Type B pancreatic cell (in vitro differentiated cells): ENCODE results near the gene SPAG16. TPM values are rescaled to one million over a fixed set of nuclear protein-coding genes. Genes with fewer than 3 reads are reported as not detected.
A peak's percentile ranks its signal among the peaks of the same experiment; 100 is the strongest.

Source experiments
- DNase-seq: peaks from one replicate; pipeline ENCODE4 v3.0.0; 2021; ENCODE audit warnings: mixed read lengths; ENCODE audit not compliant: unreplicated experiment; ENCODE audit errors: extremely low spot score
- H3K27ac Mint-ChIP-seq: 2 replicates; pipeline ENCODE4 v1.8.0; 2021; ENCODE audit warnings: mild to moderate bottlenecking, mixed read lengths
- H3K27me3 Mint-ChIP-seq: 2 replicates; pipeline ENCODE4 v1.8.0; 2021; ENCODE audit warnings: mixed read lengths
- H3K36me3 Mint-ChIP-seq: 2 replicates; pipeline ENCODE4 v1.8.0; 2021; ENCODE audit warnings: mixed read lengths
- H3K4me1 Mint-ChIP-seq: one replicate; pipeline ENCODE4 v1.8.0; 2021; ENCODE audit warnings: mixed read lengths; ENCODE audit not compliant: unreplicated experiment
- H3K4me3 Mint-ChIP-seq: 2 replicates; pipeline ENCODE4 v1.8.0; 2021; ENCODE audit warnings: mild to moderate bottlenecking, mixed read lengths
- H3K9me3 Mint-ChIP-seq: 2 replicates; pipeline ENCODE4 v1.8.0; 2021; ENCODE audit warnings: mixed read lengths
- total RNA-seq: library from RNA; stranded (reverse); gene quantifications from 2 replicates; pipeline ENCODE4 v1.2.1, GENCODE V29; 2021; ENCODE audit warnings: low replicate concordance
- TF ChIP-seq, protein P1 (sequence below): fragments of 200-600 bp; sonication (generic); conservative IDR thresholded peaks from 2 replicates; pipeline ENCODE4 v1.5.0; 2021; ENCODE audit warnings: antibody characterized with exemption, mild to moderate bottlenecking

Gene SPAG16
- total RNA-seq, 1 donor from 2014 or later = 54.8 TPM

- no peak overlapping the region for H3K4me3 Mint-ChIP-seq
- no peaks in the 10 kb centered on the region for H3K4me1 Mint-ChIP-seq
- DNase-seq = no peak
- H3K36me3 Mint-ChIP-seq = no peaks in the 10 kb centered on the region
- no peak overlapping the region for H3K27ac Mint-ChIP-seq
- TF ChIP-seq, protein P1, sequence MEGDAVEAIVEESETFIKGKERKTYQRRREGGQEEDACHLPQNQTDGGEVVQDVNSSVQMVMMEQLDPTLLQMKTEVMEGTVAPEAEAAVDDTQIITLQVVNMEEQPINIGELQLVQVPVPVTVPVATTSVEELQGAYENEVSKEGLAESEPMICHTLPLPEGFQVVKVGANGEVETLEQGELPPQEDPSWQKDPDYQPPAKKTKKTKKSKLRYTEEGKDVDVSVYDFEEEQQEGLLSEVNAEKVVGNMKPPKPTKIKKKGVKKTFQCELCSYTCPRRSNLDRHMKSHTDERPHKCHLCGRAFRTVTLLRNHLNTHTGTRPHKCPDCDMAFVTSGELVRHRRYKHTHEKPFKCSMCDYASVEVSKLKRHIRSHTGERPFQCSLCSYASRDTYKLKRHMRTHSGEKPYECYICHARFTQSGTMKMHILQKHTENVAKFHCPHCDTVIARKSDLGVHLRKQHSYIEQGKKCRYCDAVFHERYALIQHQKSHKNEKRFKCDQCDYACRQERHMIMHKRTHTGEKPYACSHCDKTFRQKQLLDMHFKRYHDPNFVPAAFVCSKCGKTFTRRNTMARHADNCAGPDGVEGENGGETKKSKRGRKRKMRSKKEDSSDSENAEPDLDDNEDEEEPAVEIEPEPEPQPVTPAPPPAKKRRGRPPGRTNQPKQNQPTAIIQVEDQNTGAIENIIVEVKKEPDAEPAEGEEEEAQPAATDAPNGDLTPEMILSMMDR = no peak
- no peaks in the 10 kb centered on the region for H3K27me3 Mint-ChIP-seq
- no peaks in the 10 kb centered on the region for H3K9me3 Mint-ChIP-seq
Observed at GRCh38 chr2:214395040-214395439, 1110.8 kb downstream of the SPAG16 start.

GRCh38 chr2:214401580-214401979, 1117.3 kb downstream of the SPAG16 start:
- Mint-ChIP-seq H3K4me1 (no peaks in the 10 kb centered on the region), H3K36me3 (no peaks in the 10 kb centered on the region)

DNA sequence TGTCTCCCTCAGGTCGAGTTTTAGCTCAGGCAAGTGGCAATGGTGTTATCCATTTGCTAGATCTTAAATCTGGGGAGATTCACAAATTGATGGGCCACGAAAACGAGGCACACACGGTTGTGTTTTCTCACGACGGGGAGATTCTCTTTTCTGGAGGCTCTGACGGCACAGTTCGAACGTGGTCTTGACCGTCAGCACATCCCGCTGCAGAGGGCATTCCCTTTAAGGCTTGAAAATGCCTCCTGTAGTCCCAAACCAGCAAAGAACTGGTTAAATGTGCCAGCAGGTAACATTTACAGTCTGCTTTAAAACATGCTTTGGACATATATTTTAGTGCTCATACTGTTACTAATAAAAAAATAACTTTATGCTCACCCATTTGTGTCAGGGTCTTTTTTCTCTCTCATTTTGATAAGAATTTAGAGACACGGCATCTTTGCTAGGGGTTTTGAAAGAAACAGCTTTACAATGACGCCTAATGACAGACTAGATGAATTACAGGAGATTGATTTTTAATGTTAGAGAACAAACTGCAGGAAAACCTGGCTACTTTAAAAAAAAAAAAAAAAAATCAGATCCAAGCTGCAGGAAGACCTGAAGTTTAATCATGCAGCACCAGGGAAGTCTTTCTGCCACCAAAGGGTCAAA, 1126.0 kb downstream of the SPAG16 start:
- TF ChIP-seq, protein P1 = no peak
- H3K4me1 Mint-ChIP-seq = no peaks in the 10 kb centered on the region
- no peak overlapping the region for H3K4me3 Mint-ChIP-seq
- DNase-seq = no peak
- H3K36me3 Mint-ChIP-seq = no peaks in the 10 kb centered on the region
- H3K9me3 Mint-ChIP-seq = no peaks in the 10 kb centered on the region
- no peak overlapping the region for H3K27ac Mint-ChIP-seq
- peaks cover 16% of the 10 kb centered on the region for H3K27me3 Mint-ChIP-seq

More at GRCh38 chr2:214401580-214401979, 1117.3 kb downstream of the SPAG16 start:
- Mint-ChIP-seq H3K27me3 (no peaks in the 10 kb centered on the region), H3K9me3 (no peaks in the 10 kb centered on the region), H3K27ac (no peak overlapping the region), H3K4me3 (no peak overlapping the region)
- no peak for DNase-seq
- TF ChIP-seq, protein P1 = no peak

GRCh38 chr2:214410918-214411554, 1126.8 kb downstream of the SPAG16 start, which contains the start of gene VWC2L:
Gene VWC2L, plus strand, starts transcription at chr2:214411054. Its CDS starts 3,140 bp downstream, at chr2:214414194.
- Mint-ChIP-seq H3K36me3 (no peaks in the 10 kb centered on the region), H3K27me3 (peaks cover 16% of the 10 kb centered on the region), H3K4me3 (no peak within 1 kb of the TSS), H3K27ac (no peak within 1 kb of the TSS), H3K4me1 (no peaks in the 10 kb centered on the region), H3K9me3 (no peaks in the 10 kb centered on the region)
- TF ChIP-seq, protein P1 = no peak
- peak; percentile 86 for DNase-seq

DNA sequence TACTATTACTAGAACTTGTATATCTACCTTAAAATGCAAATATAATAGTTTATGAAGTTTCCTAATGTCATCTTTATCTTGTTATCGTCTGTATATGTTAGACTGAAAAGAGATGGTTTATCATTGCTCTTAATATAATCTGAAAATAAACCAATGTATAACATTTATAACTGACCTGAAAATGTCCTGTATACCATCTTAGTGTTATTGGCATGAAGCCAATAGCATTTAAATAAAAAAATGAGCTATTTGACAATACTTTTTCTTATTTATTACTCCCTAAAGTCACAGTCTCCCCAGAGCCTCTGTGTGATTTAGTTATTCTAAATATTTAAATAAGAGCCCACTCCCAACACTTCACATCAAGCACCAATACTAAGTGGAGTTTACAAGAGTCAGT, 1128.4 kb downstream of the SPAG16 start:
- TF ChIP-seq, protein P1 = no peak
- Mint-ChIP-seq H3K27ac (no peak overlapping the region), H3K27me3 (peaks cover 16% of the 10 kb centered on the region), H3K4me3 (no peak overlapping the region), H3K4me1 (no peaks in the 10 kb centered on the region), H3K9me3 (no peaks in the 10 kb centered on the region), H3K36me3 (no peaks in the 10 kb centered on the region)
- no peak for DNase-seq
